ENCODE results near the gene CCDC88B. TPM values are rescaled to one million over a fixed set of nuclear protein-coding genes. Genes with fewer than 3 reads are reported as not detected.

CCDC88B gene
- total and polyA plus RNA-seq, 5 donors from 2014 or later: 7.4 to 144 (median 10.2) TPM

DNA sequence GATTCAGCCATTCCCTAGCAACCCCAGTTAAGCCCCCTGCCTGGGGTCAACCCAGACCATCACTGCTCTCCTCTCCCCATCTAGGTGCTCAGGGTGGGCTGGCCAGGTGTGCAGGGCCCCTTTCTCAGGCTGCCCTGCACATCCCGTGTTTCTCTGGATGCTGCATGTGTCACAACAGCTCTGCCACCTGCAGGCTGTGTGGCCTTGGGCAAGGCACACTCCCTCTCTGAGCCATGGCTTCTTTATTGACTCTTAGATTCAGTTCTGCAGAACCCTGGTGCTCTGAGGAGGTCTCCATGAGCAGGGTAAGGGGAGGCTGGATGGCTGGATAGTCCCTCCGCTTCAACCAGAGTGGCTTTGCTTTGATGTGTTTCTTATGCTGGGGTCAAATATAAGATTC lies 43.6 kb downstream of the CCDC88B start:
- H3K9me3 Mint-ChIP-seq: peaks cover 0 to 1% (median 0%) of the 10 kb centered on the region in 7 donors
- H3K4me3 Mint-ChIP-seq: no peak overlapping the region
- H3K4me1 Mint-ChIP-seq: peaks cover 0 to 5% (median 0%) of the 10 kb centered on the region in 4 donors
- no peaks in the 10 kb centered on the region for H3K27me3 Mint-ChIP-seq
- Histone ChIP-seq H3K4me3 (ENCODE audit: low read depth, low read length) (no peak overlapping the region), H3K36me3 (ENCODE audit: control insufficient read depth, insufficient read depth, low read length) (no peaks in the 10 kb centered on the region), H3K4me1 (ENCODE audit: control insufficient read depth, insufficient read depth, low read length, poor library complexity, severe bottlenecking) (no peaks in the 10 kb centered on the region), H3K27me3 (ENCODE audit: control insufficient read depth, insufficient read depth, low read length) (no peaks in the 10 kb centered on the region), H3K9me3 (ENCODE audit: control insufficient read depth in 2 of 2, low read length in 2 of 2) (no peaks in the 10 kb centered on the region), H3K27ac (ENCODE audit: insufficient read depth, low read length, poor library complexity, severe bottlenecking) (no peak overlapping the region)
- ATAC-seq (ENCODE audit: low read depth in 2 of 2) (no peak), DNase-seq (no peak)
- no peaks in the 10 kb centered on the region for H3K36me3 Mint-ChIP-seq
- no peak overlapping the region for H3K27ac Mint-ChIP-seq

DNA sequence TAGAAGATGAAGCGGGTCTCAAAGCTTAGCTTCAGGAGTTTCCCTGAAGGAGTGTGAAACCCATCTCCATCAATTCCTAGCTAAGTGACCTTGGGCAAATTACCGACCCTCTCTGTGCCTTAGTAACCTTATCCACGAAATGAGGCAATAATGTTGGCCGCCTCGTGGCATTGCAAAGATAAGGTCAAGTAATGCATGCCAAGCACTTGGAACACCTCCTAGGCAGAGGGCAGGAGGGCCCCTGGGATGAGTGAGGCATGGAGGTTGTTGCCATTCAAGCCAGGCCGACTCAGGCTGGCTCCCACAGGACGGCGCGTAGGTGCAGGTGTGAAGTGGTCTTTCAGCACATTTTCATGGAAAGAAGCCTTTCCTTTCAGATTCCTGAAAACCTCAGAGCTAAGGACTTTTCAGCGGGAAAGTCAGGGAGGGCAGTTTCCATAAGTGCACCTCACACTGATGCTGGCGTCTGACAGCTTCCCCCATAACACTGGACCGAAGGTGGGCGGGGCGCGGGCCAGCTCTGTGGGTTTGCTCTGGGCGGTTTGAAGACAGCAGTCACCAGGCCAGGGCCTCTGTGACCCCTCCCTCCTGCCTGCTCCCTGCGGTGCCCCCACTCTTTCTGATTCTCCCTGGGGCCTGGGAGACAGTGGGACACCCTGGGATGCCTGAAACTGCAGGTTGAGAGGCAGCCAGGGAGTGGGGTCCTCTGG lies 44.2 kb downstream of the CCDC88B start:
- DNase-seq (no peak), ATAC-seq (ENCODE audit: low read depth in 2 of 2) (no peak)
- H3K27me3 Mint-ChIP-seq: no peaks in the 10 kb centered on the region
- no peaks in the 10 kb centered on the region for H3K36me3 Mint-ChIP-seq
- Histone ChIP-seq H3K27ac (ENCODE audit: insufficient read depth, low read length, poor library complexity, severe bottlenecking) (no peak overlapping the region), H3K4me1 (ENCODE audit: control insufficient read depth, insufficient read depth, low read length, poor library complexity, severe bottlenecking) (no peaks in the 10 kb centered on the region), H3K4me3 (ENCODE audit: low read depth, low read length) (no peak overlapping the region), H3K36me3 (ENCODE audit: control insufficient read depth, insufficient read depth, low read length) (no peaks in the 10 kb centered on the region), H3K9me3 (ENCODE audit: control insufficient read depth in 2 of 2, low read length in 2 of 2) (no peaks in the 10 kb centered on the region), H3K27me3 (ENCODE audit: control insufficient read depth, insufficient read depth, low read length) (no peaks in the 10 kb centered on the region)
- peaks cover 0 to 5% (median 0%) of the 10 kb centered on the region in 4 donors for H3K4me1 Mint-ChIP-seq
- no peak overlapping the region for H3K4me3 Mint-ChIP-seq
- H3K9me3 Mint-ChIP-seq: peaks cover 0 to 1% (median 0%) of the 10 kb centered on the region in 7 donors
- peak overlapping the region in 1 of 3 donors; percentile 8 for H3K27ac Mint-ChIP-seq

DNA sequence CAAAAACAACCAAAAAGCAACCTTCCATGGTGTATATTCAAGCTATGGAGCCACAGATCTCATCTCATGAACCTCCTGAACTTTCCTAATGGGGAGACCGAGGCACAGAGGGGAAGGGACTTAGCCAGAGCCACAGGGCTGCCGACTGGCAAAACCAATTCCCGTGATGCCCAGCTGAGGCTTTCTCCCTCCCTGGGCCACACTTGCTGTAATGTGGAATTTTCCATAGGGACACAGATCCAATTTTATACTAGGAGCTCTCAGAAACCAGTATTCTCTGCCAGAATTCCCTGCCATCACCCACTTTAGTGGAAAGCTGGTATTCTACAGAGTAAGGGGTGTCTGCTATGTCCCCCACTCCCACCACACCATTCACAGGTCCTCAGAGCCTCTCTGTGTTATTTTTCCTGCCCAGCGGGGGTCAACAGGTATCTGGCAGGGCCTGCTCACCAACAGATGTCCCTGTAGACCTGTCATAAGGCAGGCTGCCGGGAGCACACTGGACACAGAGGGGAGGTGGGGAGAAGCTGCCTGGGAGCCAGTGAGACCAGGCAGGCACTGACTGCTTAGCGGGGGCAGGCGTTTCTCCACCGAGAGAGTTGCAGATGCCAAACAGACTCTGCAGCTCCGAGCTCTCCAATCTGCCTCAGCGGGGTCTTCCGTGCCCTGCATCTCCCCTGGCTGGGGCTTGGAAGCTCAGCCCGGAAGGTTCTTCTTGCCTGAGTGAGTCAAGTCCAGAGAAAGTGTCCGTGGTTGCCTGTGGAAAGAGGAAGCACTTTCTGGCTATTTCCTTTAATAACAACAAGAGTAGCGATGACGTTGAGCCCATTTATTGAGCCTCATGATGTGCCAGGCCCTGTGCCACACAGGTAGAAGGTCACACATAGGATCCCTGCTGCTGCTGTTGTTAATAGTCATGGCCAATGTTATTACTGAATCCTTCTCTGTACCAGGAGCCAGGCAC lies 45.3 kb downstream of the CCDC88B start:
- Mint-ChIP-seq H3K4me3 (no peak overlapping the region), H3K27me3 (no peaks in the 10 kb centered on the region), H3K36me3 (no peaks in the 10 kb centered on the region), H3K4me1 (peaks cover 0 to 5% (median under 1%) of the 10 kb centered on the region in 4 donors), H3K9me3 (peaks cover 0 to 1% (median 0%) of the 10 kb centered on the region in 7 donors), H3K27ac (peak overlapping the region in 1 of 3 donors; percentile 8)
- Histone ChIP-seq H3K4me1 (ENCODE audit: control insufficient read depth, insufficient read depth, low read length, poor library complexity, severe bottlenecking) (no peaks in the 10 kb centered on the region), H3K27me3 (ENCODE audit: control insufficient read depth, insufficient read depth, low read length) (no peaks in the 10 kb centered on the region), H3K4me3 (ENCODE audit: low read depth, low read length) (no peak overlapping the region), H3K9me3 (ENCODE audit: control insufficient read depth in 2 of 2, low read length in 2 of 2) (no peaks in the 10 kb centered on the region), H3K27ac (ENCODE audit: insufficient read depth, low read length, poor library complexity, severe bottlenecking) (no peak overlapping the region), H3K36me3 (ENCODE audit: control insufficient read depth, insufficient read depth, low read length) (no peaks in the 10 kb centered on the region)
- DNase-seq (no peak), ATAC-seq (ENCODE audit: low read depth in 2 of 2) (no peak)

DNA sequence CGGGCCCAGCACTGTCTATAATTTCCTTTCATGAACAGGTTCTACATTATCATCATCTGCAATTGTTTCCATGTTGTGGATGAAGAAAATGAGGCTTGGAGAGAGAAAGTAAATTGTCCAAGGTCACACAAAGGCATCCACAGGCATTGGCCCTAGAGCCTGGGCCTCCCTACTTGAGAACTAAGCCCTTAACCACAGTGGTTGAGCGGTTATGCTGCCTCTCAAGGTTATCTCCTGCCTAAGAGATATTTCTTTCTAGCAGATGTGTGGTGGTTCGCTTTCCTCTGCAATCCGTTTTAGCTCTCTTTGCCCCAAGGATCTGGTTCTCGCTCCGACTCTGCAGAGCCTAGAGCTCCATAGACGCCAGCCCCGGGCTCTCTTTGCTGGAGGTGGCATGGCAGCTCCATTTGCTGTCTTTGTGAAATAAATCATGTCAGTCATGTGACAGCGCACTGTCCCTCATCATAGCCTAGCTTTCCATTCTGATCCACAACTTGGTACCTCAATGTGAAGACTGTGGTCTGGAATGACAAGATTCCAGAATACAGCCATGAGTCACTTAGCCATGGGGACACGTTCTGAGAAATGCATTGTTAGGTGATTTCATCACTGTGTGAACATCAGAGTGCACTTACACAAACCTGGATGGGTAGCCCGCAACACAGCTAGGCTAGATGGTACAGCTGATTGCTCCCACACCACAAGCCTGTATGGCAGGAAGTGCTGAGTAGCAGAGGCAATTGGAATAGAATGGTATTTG lies 46.1 kb downstream of the CCDC88B start:
- Mint-ChIP-seq H3K27me3 (peaks cover 5% of the 10 kb centered on the region), H3K4me1 (peaks cover 0 to 12% (median 3%) of the 10 kb centered on the region in 4 donors), H3K36me3 (no peaks in the 10 kb centered on the region), H3K4me3 (no peak overlapping the region), H3K27ac (no peak overlapping the region), H3K9me3 (peaks cover 0 to 2% (median 0%) of the 10 kb centered on the region in 7 donors)
- Histone ChIP-seq H3K4me1 (ENCODE audit: control insufficient read depth, insufficient read depth, low read length, poor library complexity, severe bottlenecking) (no peaks in the 10 kb centered on the region), H3K9me3 (ENCODE audit: control insufficient read depth in 2 of 2, low read length in 2 of 2) (no peaks in the 10 kb centered on the region), H3K36me3 (ENCODE audit: control insufficient read depth, insufficient read depth, low read length) (no peaks in the 10 kb centered on the region), H3K27ac (ENCODE audit: insufficient read depth, low read length, poor library complexity, severe bottlenecking) (no peak overlapping the region), H3K27me3 (ENCODE audit: control insufficient read depth, insufficient read depth, low read length) (no peaks in the 10 kb centered on the region), H3K4me3 (ENCODE audit: low read depth, low read length) (no peak overlapping the region)
- DNase-seq (peak in 1 of 3 donors; percentile 10), ATAC-seq (ENCODE audit: low read depth in 2 of 2) (peak in 1 of 2 donors; percentile 24)

DNA sequence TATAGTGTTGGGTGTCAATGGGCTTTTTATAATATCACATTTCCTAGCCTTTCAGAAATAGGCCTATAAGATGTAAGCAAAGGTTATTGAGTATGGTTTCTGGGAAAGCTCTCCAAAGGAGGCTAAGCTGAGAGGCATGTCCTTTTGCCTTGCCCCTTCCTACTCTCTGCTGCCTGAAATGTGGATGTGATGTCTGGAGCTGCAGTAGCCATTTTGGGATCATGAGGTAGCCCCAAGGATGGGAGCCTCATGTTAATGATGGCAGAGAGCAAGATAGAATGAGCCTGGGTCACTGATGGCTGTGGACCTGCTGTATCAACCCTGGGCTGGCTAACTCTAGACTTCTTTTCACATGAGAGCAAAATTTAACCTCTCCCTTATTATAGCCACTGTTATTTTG lies 47.9 kb downstream of the CCDC88B start:
- H3K27me3 ChIP-seq (ENCODE audit: control insufficient read depth, insufficient read depth, low read length): no peaks in the 10 kb centered on the region
- H3K4me1 Mint-ChIP-seq: peaks cover 0 to 17% (median 3%) of the 10 kb centered on the region in 4 donors
- peaks cover 0 to 2% (median 0%) of the 10 kb centered on the region in 7 donors for H3K9me3 Mint-ChIP-seq
- H3K27ac Mint-ChIP-seq: peak overlapping the region in 1 of 3 donors; percentile 48
- H3K27me3 Mint-ChIP-seq: peaks cover 5% of the 10 kb centered on the region
- no peaks in the 10 kb centered on the region for H3K9me3 ChIP-seq (ENCODE audit: control insufficient read depth in 2 of 2, low read length in 2 of 2)
- H3K36me3 Mint-ChIP-seq: no peaks in the 10 kb centered on the region
- no peaks in the 10 kb centered on the region for H3K36me3 ChIP-seq (ENCODE audit: control insufficient read depth, insufficient read depth, low read length)
- no peak for ATAC-seq (ENCODE audit: low read depth in 2 of 2)
- no peak for DNase-seq
- H3K4me3 Mint-ChIP-seq: no peak overlapping the region
- peaks cover 4% of the 10 kb centered on the region for H3K4me1 ChIP-seq (ENCODE audit: control insufficient read depth, insufficient read depth, low read length, poor library complexity, severe bottlenecking)
- no peak overlapping the region for H3K27ac ChIP-seq (ENCODE audit: insufficient read depth, low read length, poor library complexity, severe bottlenecking)
- no peak overlapping the region for H3K4me3 ChIP-seq (ENCODE audit: low read depth, low read length)

DNA sequence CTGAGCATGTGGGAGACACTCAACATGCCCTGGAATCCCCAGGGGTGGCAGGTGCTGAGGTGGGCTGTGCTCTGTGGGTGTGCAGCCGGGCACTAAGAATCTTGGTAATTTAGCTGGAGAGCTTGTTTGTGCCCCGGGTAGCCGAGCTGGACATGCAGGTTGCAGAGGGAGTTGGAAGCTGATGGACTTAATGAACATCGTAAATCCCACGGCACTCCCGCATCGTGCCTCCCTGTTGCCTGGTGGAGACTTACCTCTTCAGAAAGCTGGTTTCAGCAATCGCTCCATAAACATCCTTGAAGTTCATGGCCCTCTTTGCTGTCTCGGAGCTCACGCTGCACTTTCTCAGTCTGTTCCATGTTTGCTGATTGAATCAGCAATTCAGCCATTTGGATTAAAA lies 48.9 kb downstream of the CCDC88B start:
- H3K36me3 ChIP-seq (ENCODE audit: control insufficient read depth, insufficient read depth, low read length): no peaks in the 10 kb centered on the region
- no peak overlapping the region for H3K4me3 ChIP-seq (ENCODE audit: low read depth, low read length)
- H3K9me3 ChIP-seq (ENCODE audit: control insufficient read depth in 2 of 2, low read length in 2 of 2): no peaks in the 10 kb centered on the region
- H3K27ac Mint-ChIP-seq: no peak overlapping the region
- no peak overlapping the region for H3K27ac ChIP-seq (ENCODE audit: insufficient read depth, low read length, poor library complexity, severe bottlenecking)
- H3K9me3 Mint-ChIP-seq: peaks cover 0 to 2% (median 0%) of the 10 kb centered on the region in 7 donors
- peaks cover 8% of the 10 kb centered on the region for H3K27me3 Mint-ChIP-seq
- peaks cover 0 to 17% (median 3%) of the 10 kb centered on the region in 4 donors for H3K4me1 Mint-ChIP-seq
- H3K4me3 Mint-ChIP-seq: no peak overlapping the region
- DNase-seq: no peak
- peaks cover 4% of the 10 kb centered on the region for H3K4me1 ChIP-seq (ENCODE audit: control insufficient read depth, insufficient read depth, low read length, poor library complexity, severe bottlenecking)
- no peak for ATAC-seq (ENCODE audit: low read depth in 2 of 2)
- no peaks in the 10 kb centered on the region for H3K27me3 ChIP-seq (ENCODE audit: control insufficient read depth, insufficient read depth, low read length)
- H3K36me3 Mint-ChIP-seq: no peaks in the 10 kb centered on the region

DNA sequence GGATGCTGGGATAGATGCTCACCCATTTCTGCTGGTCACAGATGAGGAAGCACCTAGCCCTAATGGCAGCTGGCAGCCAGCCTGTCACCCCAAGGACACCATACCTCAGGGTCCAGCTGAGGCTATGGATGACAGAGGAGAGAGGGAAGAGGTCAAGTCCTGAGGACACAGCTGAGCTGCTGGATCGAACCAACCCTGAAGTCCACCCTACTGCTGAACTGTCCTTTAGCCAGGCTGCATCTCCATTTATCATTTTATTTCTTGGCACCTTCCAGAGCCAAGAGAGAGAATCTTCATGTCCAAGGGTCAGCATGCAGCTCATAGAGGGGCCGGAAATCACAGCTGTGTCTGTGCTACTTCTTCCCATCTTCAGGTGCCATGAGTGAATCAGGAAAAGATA lies 49.8 kb downstream of the CCDC88B start:
- no peaks in the 10 kb centered on the region for H3K36me3 ChIP-seq (ENCODE audit: control insufficient read depth, insufficient read depth, low read length)
- no peaks in the 10 kb centered on the region for H3K9me3 ChIP-seq (ENCODE audit: control insufficient read depth in 2 of 2, low read length in 2 of 2)
- ATAC-seq (ENCODE audit: low read depth in 2 of 2) (no peak), DNase-seq (no peak)
- Mint-ChIP-seq H3K4me3 (no peak overlapping the region), H3K36me3 (no peaks in the 10 kb centered on the region), H3K9me3 (peaks cover 0 to 2% (median 0%) of the 10 kb centered on the region in 7 donors), H3K4me1 (peaks cover 0 to 17% (median 3%) of the 10 kb centered on the region in 4 donors), H3K27me3 (peaks cover 11% of the 10 kb centered on the region), H3K27ac (peak overlapping the region in 1 of 3 donors; percentile 59)
- no peak overlapping the region for H3K27ac ChIP-seq (ENCODE audit: insufficient read depth, low read length, poor library complexity, severe bottlenecking)
- H3K4me1 ChIP-seq (ENCODE audit: control insufficient read depth, insufficient read depth, low read length, poor library complexity, severe bottlenecking): peaks cover 4% of the 10 kb centered on the region
- no peaks in the 10 kb centered on the region for H3K27me3 ChIP-seq (ENCODE audit: control insufficient read depth, insufficient read depth, low read length)
- no peak overlapping the region for H3K4me3 ChIP-seq (ENCODE audit: low read depth, low read length)
